SK-N-SH treated with all-trans-retinoic acid at 6 μM for 48 hours (cell line): ENCODE results near the gene TTPAL.

ENCODE experiments used
- ARNTL ChIP-seq: fragments of 450-650 bp; formaldehyde crosslinking; IDR thresholded peaks from 2 replicates; pipeline ENCODE4 v1.5.0; 2020; ENCODE audit warnings: low read depth, mild to moderate bottlenecking, moderate library complexity, borderline replicate concordance
- BACH2 ChIP-seq: fragments of 250-450 bp; sonication (Bioruptor Pico); IDR thresholded peaks from 2 replicates; pipeline ENCODE4 v1.9.0; 2021; ENCODE audit warnings: mild to moderate bottlenecking, borderline replicate concordance
- CSDC2 ChIP-seq: fragments of 250-450 bp; sonication (Bioruptor Pico); IDR thresholded peaks from 2 replicates; pipeline ENCODE4 v1.5.0; 2020; ENCODE audit warnings: mild to moderate bottlenecking, moderate library complexity
- ISL1 ChIP-seq: fragments of 250-450 bp; sonication (Bioruptor Pico); IDR thresholded peaks from 2 replicates; pipeline ENCODE4 v2.1.2; 2022; ENCODE audit warnings: mild to moderate bottlenecking, moderate library complexity
- OSR1 ChIP-seq: fragments of 250-450 bp; sonication (Bioruptor Pico); IDR thresholded peaks from 2 replicates; pipeline ENCODE4 v1.8.0; 2022; ENCODE audit warnings: moderate library complexity, mild to moderate bottlenecking, inconsistent platforms
- PPARA ChIP-seq: fragments of 250-450 bp; sonication (Bioruptor Pico); IDR thresholded peaks from 2 replicates; pipeline ENCODE4 v1.5.0; 2020; ENCODE audit warnings: mild to moderate bottlenecking, borderline replicate concordance
- RARB ChIP-seq: fragments of 250-450 bp; sonication (Bioruptor Pico); IDR thresholded peaks from 2 replicates; pipeline ENCODE4 v1.8.0; 2021; ENCODE audit warnings: mild to moderate bottlenecking, moderate library complexity
- TCF4 ChIP-seq: fragments of 250-450 bp; sonication (Bioruptor Pico); IDR thresholded peaks from 2 replicates; pipeline ENCODE4 v1.8.0; 2021; ENCODE audit warnings: mild to moderate bottlenecking, moderate library complexity, borderline replicate concordance
- ZFP3 ChIP-seq: fragments of 250-450 bp; sonication (Bioruptor Pico); IDR thresholded peaks from 2 replicates; pipeline ENCODE4 v1.5.0; 2020; ENCODE audit warnings: mild to moderate bottlenecking, moderate library complexity
- ZNF565 ChIP-seq: fragments of 450-650 bp; formaldehyde crosslinking; conservative IDR thresholded peaks from 2 replicates; pipeline ENCODE4 v1.5.0; 2020; ENCODE audit warnings: low read depth, mild to moderate bottlenecking, moderate library complexity
- ZNF8 ChIP-seq: fragments of 450-650 bp; formaldehyde crosslinking; IDR thresholded peaks from 2 replicates; pipeline ENCODE4 v1.5.0; 2020; ENCODE audit warnings: mild to moderate bottlenecking, moderate library complexity
- TF ChIP-seq, protein P1 (sequence below): fragments of 250-450 bp; sonication (Bioruptor Pico); IDR thresholded peaks from 2 replicates; pipeline ENCODE4 v1.8.0; 2020; ENCODE audit warnings: mild to moderate bottlenecking, moderate library complexity, borderline replicate concordance
- TF ChIP-seq, protein P2 (sequence below): fragments of 250-450 bp; sonication (Bioruptor Pico); IDR thresholded peaks from 2 replicates; pipeline ENCODE4 v1.5.1; 2020; ENCODE audit warnings: low read depth, mild to moderate bottlenecking, moderate library complexity
- TF ChIP-seq, protein P3 (sequence below): fragments of 250-450 bp; sonication (Bioruptor Pico); IDR thresholded peaks from 2 replicates; pipeline ENCODE4 v1.5.0; 2020; ENCODE audit warnings: mild to moderate bottlenecking, moderate library complexity

DNA sequence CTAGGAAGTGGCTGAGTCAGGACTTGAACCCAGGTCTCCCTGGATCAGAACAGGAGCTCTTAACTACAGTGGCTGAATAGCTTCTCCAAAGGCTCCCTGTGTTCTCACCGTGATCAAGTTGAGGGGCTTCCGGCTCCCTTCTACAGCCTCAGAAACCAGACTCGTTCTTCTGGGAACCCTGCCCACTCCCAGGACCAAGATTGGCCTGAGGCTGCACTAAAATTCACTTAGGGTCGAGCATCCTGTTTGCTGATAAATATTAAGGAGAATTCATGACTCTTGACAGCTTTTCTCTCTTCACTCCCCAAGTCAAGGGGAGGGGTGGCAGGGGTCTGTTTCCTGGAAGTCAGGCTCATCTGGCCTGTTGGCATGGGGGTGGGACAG is 44.6 kb upstream of the TTPAL start:
- TF ChIP-seq ARNTL (CRISPR knock-in tag) (no peak), ZNF8 (CRISPR knock-in tag) (no peak), BACH2 (no peak), OSR1 (CRISPR knock-in tag) (no peak), CSDC2 (CRISPR knock-in tag) (no peak), ZNF565 (CRISPR knock-in tag) (no peak), TCF4 (no peak), RARB (CRISPR knock-in tag) (no peak), ZFP3 (CRISPR knock-in tag) (no peak), ISL1 (CRISPR knock-in tag) (no peak), PPARA (CRISPR knock-in tag) (no peak)
- TF ChIP-seq, protein P1, sequence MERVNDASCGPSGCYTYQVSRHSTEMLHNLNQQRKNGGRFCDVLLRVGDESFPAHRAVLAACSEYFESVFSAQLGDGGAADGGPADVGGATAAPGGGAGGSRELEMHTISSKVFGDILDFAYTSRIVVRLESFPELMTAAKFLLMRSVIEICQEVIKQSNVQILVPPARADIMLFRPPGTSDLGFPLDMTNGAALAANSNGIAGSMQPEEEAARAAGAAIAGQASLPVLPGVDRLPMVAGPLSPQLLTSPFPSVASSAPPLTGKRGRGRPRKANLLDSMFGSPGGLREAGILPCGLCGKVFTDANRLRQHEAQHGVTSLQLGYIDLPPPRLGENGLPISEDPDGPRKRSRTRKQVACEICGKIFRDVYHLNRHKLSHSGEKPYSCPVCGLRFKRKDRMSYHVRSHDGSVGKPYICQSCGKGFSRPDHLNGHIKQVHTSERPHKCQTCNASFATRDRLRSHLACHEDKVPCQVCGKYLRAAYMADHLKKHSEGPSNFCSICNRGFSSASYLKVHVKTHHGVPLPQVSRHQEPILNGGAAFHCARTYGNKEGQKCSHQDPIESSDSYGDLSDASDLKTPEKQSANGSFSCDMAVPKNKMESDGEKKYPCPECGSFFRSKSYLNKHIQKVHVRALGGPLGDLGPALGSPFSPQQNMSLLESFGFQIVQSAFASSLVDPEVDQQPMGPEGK (CRISPR knock-in tag): no peak
- TF ChIP-seq, protein P2, sequence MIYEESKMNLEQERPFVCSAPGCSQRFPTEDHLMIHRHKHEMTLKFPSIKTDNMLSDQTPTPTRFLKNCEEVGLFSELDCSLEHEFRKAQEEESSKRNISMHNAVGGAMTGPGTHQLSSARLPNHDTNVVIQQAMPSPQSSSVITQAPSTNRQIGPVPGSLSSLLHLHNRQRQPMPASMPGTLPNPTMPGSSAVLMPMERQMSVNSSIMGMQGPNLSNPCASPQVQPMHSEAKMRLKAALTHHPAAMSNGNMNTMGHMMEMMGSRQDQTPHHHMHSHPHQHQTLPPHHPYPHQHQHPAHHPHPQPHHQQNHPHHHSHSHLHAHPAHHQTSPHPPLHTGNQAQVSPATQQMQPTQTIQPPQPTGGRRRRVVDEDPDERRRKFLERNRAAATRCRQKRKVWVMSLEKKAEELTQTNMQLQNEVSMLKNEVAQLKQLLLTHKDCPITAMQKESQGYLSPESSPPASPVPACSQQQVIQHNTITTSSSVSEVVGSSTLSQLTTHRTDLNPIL: no peak
- TF ChIP-seq, protein P3, sequence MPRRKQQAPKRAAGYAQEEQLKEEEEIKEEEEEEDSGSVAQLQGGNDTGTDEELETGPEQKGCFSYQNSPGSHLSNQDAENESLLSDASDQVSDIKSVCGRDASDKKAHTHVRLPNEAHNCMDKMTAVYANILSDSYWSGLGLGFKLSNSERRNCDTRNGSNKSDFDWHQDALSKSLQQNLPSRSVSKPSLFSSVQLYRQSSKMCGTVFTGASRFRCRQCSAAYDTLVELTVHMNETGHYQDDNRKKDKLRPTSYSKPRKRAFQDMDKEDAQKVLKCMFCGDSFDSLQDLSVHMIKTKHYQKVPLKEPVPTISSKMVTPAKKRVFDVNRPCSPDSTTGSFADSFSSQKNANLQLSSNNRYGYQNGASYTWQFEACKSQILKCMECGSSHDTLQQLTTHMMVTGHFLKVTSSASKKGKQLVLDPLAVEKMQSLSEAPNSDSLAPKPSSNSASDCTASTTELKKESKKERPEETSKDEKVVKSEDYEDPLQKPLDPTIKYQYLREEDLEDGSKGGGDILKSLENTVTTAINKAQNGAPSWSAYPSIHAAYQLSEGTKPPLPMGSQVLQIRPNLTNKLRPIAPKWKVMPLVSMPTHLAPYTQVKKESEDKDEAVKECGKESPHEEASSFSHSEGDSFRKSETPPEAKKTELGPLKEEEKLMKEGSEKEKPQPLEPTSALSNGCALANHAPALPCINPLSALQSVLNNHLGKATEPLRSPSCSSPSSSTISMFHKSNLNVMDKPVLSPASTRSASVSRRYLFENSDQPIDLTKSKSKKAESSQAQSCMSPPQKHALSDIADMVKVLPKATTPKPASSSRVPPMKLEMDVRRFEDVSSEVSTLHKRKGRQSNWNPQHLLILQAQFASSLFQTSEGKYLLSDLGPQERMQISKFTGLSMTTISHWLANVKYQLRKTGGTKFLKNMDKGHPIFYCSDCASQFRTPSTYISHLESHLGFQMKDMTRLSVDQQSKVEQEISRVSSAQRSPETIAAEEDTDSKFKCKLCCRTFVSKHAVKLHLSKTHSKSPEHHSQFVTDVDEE: no peak
